ENCODE measurements around the gene UBE2S.

DNA sequence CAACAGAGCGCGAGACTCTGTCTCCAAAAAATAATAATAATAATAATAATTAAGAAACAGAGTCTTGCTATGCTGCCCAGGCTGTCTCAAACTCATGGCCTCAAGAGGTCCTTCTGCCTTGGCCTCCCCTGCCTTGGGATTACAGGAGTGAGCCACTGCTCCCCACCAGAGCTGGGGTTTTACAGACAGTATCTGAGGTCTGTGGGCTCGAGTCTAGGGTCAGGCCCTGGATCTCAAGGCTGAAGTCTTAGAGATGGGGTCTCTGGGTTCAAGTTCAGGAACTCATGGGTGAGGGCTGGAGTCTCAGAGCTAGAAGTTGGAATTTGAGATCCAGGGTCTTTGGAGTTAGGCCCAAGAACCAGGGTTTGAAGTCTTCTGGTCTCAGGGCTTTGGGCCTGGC lies 40.8 kb downstream of the UBE2S start:
- TF ChIP-seq CTCF (conservative IDR thresholded peaks at IDR 0.05; ENCODE audit: low read length) (no peak), EZH2phosphoT487 (IDR thresholded peaks at IDR 0.05; ENCODE audit: borderline replicate concordance) (no peak)
